Upper lobe of right lung (tissue), 1 donor: Measurements from ENCODE around the gene HERPUD2. TPM values are rescaled to one million over a fixed set of nuclear protein-coding genes. Genes with fewer than 3 reads are reported as not detected.

Experiments
- ATAC-seq: fragments of 200-7000 bp; cut with Tn5 transposase; one replicate; pipeline ENCODE4 v1.9.1; 2020; ENCODE audit warnings: mild to moderate bottlenecking, moderate library complexity
- DNase-seq: peaks from one replicate; pipeline ENCODE4 v3.0.0-alpha.2; 2020
- H3K27ac ChIP-seq: fragments of 200-600 bp; one replicate; pipeline ENCODE4 v1.8.0; 2022
- H3K27me3 ChIP-seq: fragments of 200-600 bp; one replicate; pipeline ENCODE4 v1.8.0; 2022; ENCODE audit warnings: mild to moderate bottlenecking
- H3K36me3 ChIP-seq: fragments of 200-600 bp; one replicate; pipeline ENCODE4 v1.8.0; 2022
- H3K4me1 ChIP-seq: fragments of 200-600 bp; one replicate; pipeline ENCODE4 v1.8.0; 2022
- H3K4me3 ChIP-seq: fragments of 200-600 bp; one replicate; pipeline ENCODE4 v1.8.0; 2022; ENCODE audit warnings: mild to moderate bottlenecking
- H3K9me3 ChIP-seq: fragments of 200-600 bp; one replicate; pipeline ENCODE4 v1.8.0; 2022
- CTCF ChIP-seq: fragments of 200-600 bp; IDR thresholded peaks from one replicate; pipeline ENCODE4 v1.8.0; 2022; ENCODE audit warnings: antibody characterized with exemption
- intact Hi-C: fragments of 100-400 bp; cut with DNase I; formaldehyde crosslinking; loops from one replicate; pipeline ENCODE4 v1.11.0; 2022
- total RNA-seq: library from RNA; stranded (reverse); fragmentation: NEBNext Ultra II Directional; extraction: Animal tissue kit (Norgen Biotek cat#: 25700); gene quantifications from one replicate; pipeline ENCODE4 v1.2.1, GENCODE V29; 2021
- donor health status: DM: no; HTN: yes; CAD: no; lungs with severe emphysema.

HERPUD2 gene
- total RNA-seq, 1 donor from 2014 or later = 32.6 TPM

GRCh38 chr7:35731349-35731748, 36.4 kb upstream of the HERPUD2 start:
- Histone ChIP-seq H3K27ac (no peak overlapping the region), H3K4me3 (no peak overlapping the region), H3K4me1 (peaks cover 8% of the 10 kb centered on the region), H3K9me3 (no peaks in the 10 kb centered on the region), H3K27me3 (no peaks in the 10 kb centered on the region), H3K36me3 (no peaks in the 10 kb centered on the region)
- ATAC-seq (no peak), DNase-seq (no peak)
- intact Hi-C loops = no loop called here
- TF ChIP-seq CTCF = no peak

GRCh38 chr7:35729061-35729783, 34.3 kb upstream of the HERPUD2 start:
- intact Hi-C loops = loop anchor here (10.0 kb wide), 1 partner anchor 76 kb away; the partner anchor contains the start of gene SEPTIN7
- Histone ChIP-seq H3K27ac (peak overlapping the region; percentile 24), H3K4me1 (peaks cover 8% of the 10 kb centered on the region), H3K4me3 (no peak overlapping the region), H3K36me3 (no peaks in the 10 kb centered on the region), H3K9me3 (no peaks in the 10 kb centered on the region), H3K27me3 (no peaks in the 10 kb centered on the region)
- TF ChIP-seq CTCF = no peak
- DNase-seq (no peak), ATAC-seq (peak; percentile 44)

- Histone ChIP-seq H3K4me3 (no peak overlapping the region), H3K27ac (peak overlapping the region; percentile 24), H3K36me3 (no peaks in the 10 kb centered on the region), H3K9me3 (no peaks in the 10 kb centered on the region), H3K27me3 (no peaks in the 10 kb centered on the region), H3K4me1 (peaks cover 8% of the 10 kb centered on the region)
- no peak for DNase-seq
- intact Hi-C loops = loop anchor here (10.0 kb wide), 1 partner anchor 76 kb away; the partner anchor contains the start of gene SEPTIN7
- no peak for TF ChIP-seq CTCF
- no peak for ATAC-seq
Observed at GRCh38 chr7:35728412-35729060, 33.6 kb upstream of the HERPUD2 start.

GRCh38 chr7:35727571-35727970, 32.6 kb upstream of the HERPUD2 start:
- Histone ChIP-seq H3K36me3 (no peaks in the 10 kb centered on the region), H3K4me3 (no peak overlapping the region), H3K27ac (no peak overlapping the region), H3K9me3 (no peaks in the 10 kb centered on the region), H3K27me3 (no peaks in the 10 kb centered on the region), H3K4me1 (peaks cover 8% of the 10 kb centered on the region)
- TF ChIP-seq CTCF = no peak
- ATAC-seq (peak; percentile 12), DNase-seq (no peak)
- intact Hi-C loops = loop anchor here (10.0 kb wide), 1 partner anchor 77 kb away; the partner anchor contains the start of gene SEPTIN7

- Histone ChIP-seq H3K27me3 (no peaks in the 10 kb centered on the region), H3K4me1 (peaks cover 8% of the 10 kb centered on the region), H3K9me3 (no peaks in the 10 kb centered on the region), H3K36me3 (no peaks in the 10 kb centered on the region), H3K27ac (no peak overlapping the region), H3K4me3 (no peak overlapping the region)
- no peak for ATAC-seq
- no peak for TF ChIP-seq CTCF
- intact Hi-C loops = loop anchor here (10.0 kb wide), 1 partner anchor 78 kb away; the partner anchor contains the start of gene SEPTIN7
- no peak for DNase-seq
Observed at GRCh38 chr7:35726654-35727053, 31.7 kb upstream of the HERPUD2 start.
